KG1 (cell line): Measurements from ENCODE around the gene HKDC1.
A peak's percentile ranks its signal among the peaks of the same experiment; 100 is the strongest.

Experiments used
- DNase-seq: peaks from one replicate; lab custom pipeline; 2025; lab: John Stamatoyannopoulos, UW

HKDC1 gene

DNA sequence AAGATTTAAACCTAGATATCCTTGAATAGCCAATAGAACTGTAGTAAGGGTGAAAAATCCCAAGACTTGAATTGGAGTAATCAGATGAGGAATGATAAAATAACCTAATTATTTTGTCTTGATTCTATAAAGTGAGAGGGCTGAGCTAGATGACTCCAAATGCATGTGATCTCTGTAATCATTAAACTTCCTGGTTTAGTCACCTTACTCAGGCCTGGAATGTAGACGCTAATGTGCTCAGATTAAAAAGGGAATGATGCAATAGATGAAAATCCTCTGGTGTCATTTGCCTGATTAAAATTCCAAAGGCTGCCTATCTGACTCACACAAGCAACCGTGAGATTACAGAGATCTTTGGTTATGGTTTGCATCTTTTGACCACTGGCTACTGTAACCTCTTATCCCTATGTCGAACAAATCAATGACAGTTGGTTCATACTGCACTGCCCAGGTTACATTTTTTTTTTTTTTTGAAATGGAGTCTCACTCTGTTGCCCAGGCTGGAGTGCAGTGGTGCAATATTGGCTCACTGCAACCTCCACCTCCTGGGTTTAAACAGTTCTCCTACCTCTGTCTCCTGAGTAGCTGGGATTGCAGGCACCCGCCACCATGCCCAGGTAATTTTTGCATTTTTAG, 2.9 kb upstream of the HKDC1 start:
- no peak for DNase-seq

DNA sequence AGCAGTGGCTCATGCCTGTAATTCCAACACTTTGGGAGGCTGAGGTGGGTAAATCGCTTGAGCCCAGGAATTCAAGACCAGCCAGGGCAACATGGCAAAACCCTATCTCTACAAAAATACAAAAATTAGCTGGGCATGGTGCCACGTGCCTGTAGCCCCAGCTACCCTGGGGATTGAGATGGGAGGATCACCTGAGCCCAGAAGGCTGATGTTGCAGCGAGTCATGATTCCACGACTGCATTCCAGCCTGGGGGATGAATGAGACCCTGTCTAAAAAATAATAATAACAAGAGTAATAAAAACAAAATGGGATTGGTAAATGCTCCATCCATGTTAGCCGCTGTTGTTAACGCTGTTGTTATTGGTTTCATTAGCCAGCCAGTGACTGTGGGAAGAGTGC, 1.3 kb upstream of the HKDC1 start:
- no peak for DNase-seq

DNA sequence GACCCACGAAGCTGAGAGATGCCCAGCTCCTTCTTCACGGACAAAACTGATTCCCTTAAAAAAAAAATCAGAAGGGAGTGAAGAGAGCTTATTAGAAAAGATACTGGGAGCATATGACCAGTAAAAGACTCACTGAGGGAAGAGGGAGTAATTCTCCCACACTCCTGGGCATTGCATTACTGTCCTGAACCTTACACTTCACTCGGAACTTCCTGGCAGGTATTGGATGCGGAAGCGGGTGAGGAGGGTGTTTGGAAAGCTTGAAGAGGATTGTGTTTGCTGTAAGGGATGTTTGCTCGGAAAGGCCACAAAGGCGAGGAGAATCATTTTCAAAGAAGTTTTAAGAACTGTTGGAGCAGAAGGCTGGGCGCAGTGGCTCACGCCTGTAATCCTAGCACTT, 375 bp downstream of the HKDC1 start:
- no peak for DNase-seq

DNA sequence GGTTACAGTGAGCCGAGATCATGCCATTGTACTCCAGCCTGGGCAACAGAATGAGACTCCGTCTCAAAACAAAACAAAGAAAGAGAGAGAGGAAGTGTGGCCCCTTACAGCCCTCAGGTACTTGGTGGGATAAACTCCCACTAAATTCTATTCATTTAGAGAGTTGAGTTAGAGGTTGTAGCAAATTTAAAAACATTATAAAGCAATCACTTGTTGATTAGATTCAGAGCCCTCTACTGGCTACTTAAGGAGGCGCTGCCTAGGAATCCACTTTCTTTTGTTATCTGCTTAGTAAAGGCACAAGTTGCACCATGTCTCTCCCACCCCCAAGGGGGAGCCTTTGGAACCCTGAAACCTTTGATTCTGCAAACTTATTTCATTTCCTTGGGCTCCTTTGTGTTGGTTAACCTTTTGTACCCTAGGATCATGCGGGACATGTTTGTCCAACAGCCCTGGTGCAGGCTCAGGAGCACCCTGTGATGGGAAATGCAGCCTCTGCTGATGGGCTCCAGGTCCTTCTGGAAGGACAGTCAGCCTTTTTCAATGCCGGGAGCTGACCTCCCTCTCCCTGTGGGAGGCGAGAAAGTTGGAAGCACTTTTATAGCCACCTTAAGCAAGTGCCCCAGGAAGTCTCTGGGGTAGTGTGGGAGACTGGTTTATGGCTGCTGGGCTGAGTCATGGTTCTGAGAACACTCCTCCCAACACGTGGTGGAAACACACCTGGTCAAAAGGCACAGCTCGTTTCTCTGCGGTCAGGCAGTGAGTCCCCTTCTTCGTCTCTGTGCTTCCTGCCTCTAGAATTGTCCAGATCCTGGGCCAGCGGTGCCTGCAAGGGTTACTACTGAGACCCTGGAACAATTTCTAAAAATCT, 2.3 kb downstream of the HKDC1 start:
- DNase-seq = peak; percentile 87

DNA sequence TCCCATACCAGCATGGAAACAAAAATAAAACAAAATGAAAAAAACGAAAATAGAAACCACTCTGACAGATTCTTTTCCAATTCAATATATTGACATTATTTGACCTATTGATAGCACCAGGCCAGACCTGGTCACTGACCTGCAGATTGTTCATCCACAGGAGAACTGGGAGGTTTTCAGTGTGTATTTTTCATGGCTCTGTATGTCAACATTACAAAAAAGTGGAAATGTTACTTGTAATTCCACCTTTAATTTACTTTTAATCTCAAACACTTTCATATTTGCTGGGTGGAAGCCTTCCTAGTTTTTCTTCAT, 2.9 kb downstream of the HKDC1 start:
- peak; percentile 69 for DNase-seq

DNA sequence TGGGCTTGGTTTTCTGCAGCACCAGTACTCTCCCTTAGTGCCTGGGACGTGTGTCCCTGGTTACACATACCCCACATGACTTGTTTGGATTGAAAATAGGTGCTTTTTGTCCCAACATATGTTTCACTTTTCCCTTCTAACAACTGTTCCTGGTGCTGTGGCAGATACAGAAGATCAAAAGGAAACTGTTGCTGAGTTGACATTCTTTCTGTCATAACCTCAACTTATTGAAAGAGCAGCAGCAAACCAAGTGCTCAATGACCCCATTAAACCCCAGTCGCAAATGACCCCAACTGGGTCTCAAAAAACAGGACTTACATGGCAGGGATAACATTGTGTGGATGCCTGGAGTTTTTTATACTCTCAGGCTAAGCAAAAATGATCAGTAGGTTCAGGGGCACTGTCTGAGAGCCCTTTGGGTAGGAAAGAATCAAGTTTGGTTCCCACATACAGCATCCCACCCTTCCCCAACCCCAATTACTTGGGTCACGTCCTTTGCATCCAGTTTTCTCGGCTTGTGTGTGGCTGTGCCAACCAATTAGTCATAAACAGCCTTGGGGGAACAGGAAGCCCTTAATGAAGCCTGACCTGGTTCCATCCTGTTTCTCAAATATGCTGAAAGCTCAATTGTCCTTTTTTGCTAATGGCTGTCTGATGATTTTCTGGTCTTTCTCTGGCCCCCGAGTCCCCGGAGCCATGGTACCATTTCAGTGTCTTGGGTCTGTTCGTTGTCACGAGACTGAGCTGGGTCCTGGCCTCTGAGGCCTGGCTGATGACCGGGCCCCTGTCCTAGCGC, 4.9 kb downstream of the HKDC1 start:
- DNase-seq = no peak

DNA sequence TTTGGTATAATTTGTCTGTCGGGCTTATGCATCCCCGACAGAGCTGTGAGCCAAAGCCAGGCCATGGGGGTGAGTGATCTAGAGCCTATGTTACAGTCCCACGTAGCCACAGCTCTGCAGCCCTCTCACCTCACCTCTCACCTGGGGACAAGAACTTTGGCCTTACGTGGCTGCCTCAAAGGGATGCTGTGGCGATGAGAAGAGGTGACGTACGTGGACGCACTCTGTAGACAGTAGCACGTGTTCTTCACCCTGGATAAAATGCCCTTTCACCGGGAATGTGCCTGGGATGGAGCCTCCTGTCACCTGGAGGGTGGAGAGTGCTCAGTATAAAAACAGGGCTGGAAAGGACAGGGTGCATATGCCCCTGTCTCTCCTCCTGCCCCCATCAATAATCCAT, 5.5 kb downstream of the HKDC1 start:
- DNase-seq = no peak

DNA sequence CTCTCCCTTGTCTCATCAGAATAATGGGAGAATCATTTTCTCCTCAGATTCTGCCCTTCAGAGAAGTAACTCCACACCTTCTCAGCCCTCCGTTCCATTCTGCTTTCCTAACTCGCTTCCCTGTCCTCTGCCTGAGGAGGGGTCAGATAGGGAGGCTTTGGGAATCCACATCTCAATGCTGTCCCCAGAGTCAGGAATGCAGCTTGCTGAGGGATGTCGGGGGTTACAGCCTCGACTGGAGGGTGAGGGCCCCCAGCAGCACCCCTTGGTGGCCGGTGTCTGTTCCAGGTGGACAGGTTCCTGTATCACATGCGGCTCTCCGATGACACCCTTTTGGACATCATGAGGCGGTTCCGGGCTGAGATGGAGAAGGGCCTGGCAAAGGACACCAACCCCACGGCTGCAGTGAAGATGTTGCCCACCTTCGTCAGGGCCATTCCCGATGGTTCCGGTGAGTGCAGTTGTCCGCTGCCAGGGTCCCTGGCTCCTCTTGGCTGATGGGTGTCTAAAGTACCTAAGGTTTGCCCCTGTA, 6.9 kb downstream of the HKDC1 start:
- no peak for DNase-seq

DNA sequence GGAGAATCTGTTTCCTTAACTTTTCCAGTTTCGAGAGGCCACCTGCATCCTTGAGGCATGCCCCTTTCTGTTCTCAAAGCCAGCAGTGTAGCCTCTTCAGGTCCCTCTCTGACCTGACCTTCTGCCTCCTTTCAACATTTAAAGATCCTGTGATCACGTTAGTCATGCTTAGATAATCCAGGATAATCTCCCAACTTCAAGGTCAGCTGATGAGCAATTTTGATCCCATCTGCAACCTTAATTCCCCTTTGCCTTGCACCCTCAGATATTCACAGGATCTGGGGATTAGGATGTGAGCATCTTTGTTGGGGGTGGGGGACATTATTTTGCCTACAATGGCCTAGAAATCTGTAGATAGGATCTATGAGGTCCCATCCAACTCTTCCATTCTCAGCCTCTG, 8.0 kb downstream of the HKDC1 start:
- DNase-seq = no peak

DNA sequence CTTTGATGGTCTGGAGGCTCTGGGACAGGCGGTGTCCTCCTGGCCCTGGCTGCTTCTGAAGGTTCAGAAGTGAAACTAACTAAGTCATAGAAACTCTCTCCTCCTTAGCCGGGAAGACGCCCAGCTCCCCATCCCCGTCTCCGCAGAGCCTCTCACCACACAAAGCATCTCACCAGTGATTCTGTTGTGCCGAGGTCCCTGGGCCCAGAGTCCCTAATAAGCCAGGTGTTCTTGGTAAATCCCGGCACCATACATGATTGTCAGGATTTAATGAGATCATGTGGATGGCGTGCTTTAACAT, 9.4 kb downstream of the HKDC1 start:
- no peak for DNase-seq

DNA sequence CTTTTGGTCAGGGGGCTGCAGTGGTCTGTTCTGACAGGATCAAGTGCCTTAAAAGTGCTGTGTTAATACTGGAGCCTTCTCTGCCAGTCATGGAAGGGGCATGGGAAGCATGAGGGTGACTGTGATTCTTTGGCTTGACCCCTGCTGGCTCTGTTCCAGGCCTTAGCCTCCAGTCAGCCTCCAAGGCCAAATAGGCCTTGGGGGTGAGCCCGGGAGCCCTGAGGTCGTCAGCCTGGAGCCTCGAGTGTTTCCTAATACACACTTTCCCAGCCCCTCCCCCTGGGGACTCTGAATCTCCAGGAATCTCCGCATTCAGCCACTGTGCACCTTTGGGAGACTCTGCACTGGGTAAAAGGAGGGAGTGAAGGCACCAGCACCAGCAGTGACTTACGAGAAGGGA, 10.0 kb downstream of the HKDC1 start:
- no peak for DNase-seq

DNA sequence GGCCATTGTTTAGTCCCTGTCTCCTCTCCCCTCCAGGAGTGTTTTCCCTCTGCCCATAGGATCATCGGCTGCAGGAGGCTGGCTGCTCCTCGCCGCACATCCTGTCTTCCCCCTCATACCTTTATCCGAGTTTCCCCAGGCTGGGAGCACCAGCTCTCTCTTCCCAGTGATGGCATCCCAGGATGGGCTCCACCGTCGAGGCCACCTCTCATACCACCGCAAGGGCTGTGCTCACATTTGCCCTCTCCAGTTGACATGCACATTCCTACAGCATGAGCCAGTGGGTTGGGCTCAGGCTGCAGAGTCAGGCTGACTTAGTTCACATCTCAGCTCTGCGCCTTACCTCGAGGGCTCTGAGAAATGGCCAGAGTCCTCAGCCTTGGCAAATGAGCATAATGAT, 12.1 kb downstream of the HKDC1 start:
- DNase-seq = no peak

DNA sequence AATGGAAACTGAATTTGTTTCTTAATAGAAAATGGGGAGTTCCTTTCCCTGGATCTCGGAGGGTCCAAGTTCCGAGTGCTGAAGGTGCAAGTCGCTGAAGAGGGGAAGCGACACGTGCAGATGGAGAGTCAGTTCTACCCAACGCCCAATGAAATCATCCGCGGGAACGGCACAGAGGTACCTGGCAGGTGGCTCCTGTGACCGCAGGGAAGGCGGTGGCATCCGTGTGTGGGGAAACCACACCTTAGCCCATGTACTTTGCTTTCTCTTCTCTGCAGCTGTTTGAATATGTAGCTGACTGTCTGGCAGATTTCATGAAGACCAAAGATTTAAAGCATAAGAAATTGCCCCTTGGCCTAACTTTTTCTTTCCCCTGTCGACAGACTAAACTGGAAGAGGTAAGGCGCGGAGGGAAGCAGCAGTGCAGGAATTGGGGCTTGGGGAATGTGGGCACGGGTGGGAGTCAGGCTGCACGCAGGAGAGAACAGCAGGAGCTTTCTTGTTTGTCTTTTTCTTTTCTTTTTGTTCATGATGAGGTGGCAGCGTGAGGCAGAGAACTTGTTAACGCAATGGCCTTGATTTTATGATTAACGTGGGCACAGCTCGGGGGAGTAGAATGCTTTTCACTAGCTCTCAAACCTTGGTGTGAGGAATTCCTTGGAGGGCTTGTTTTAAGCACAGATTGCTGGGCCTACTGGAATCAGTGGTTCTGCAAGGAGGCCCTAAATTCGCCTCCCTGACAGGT, 12.8 kb downstream of the HKDC1 start:
- DNase-seq = no peak

DNA sequence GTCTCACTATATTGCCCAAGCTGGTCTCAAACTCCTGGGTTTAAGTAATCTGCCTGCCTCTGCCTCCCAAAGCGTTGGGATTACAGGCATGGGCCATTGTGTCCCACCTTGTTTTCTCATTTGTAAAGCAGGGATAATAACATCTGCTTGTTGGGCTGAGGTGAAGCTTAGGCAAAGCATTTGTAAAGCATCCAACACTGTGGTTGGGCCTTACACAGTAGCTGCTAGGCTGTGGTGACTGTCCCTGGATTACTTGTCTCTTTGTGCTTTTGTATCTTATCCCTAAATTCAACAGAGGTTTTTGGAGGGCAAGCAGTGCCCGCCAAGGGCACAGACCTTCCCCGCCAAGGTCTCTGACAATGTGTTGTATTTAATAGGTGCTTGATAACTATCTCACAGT, 14.3 kb downstream of the HKDC1 start:
- no peak for DNase-seq

DNA sequence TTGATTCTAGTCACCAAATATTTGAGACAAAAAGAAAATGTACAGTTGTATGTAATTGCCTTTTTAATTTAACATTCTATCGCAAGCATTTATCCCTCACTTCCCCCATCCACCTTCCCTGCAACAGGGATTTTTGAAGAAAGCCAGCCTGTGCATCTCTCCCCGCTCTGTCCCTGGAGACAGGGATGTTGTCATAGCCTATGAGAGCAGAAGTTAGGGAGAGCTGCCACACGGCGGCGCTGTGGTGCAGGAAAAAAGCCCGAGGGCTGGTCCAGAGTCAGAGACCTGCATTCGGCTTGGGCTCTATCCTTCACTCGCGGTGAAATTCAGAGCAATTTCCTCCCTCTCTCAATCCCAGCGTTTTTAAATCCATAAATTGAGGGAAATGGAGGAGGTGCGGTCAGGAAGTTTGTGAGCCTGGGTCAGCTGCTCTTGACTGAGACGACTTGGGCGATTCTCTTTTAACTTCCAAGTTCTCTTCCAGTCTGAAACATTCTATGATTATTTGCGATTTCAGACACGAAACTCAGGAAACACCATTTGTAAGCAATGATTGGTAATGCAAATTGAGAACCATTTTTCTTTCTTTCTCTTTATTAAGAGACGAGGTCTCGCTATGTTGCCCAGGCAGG, 17.5 kb downstream of the HKDC1 start:
- peak; percentile 80 for DNase-seq

DNA sequence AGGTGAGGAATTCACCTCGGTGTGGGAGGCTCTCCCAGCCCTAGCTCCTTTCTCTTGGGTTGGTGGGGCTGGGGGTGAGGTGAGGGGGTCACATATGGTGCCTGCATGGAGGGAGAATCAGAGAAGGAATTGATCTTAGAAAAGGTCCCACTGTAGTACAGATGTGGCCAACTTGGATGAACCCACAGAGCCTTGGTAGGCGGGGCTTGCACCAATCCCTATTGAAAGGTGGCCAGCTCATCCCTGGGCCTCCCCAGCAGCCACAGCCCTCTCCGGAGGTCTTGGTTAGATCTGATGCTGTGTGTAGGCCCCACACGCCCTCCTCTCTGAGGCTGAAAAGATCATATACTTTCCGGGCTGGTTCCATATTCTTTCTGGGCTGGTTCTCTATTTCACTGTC, 19.0 kb downstream of the HKDC1 start:
- DNase-seq = no peak

DNA sequence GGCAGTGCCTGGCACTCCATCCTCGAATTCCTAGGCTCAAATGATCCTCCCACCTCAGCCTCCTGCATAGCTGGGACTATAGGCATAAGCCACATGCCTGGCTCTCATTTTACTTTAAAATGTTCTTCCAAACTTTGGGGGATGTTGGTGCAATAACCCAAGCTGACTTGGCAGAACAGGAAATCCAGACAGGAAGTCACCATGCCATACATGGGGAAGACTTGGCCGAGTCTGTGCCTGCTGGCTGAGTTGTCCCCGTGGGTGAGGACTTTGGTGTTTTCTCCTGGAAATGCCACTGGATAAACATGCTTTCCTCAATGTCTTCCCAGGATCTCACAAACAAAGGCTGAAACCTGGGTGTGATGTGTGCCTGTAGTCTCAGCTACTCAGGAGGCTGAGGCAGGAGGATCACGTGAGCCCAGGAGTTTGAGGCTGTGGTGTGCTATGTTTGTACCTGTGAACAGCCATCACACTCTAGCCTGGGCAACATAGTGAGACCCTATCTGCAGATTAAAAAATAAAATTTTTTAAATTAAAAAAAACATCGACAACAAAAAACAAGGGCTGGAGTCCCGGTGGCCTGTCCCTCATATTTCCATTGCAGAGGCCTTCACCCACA, 19.8 kb downstream of the HKDC1 start:
- no peak for DNase-seq

DNA sequence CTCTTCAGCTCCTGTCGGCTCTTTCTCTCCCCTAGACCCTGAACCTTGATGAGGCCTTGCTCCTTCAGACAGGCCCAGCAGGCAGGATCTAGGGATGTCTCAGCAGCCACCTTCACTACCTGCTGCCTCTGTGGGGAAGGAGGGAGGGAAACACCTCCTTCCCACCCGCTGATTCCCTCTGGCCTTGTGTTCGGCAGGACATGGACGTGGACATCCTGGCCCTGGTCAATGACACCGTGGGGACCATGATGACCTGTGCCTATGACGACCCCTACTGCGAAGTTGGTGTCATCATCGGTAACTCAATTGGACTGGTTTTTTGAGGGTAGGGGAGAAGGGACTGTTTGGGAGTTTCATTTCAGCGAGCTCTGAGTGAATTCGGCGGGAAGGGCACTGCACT, 20.3 kb downstream of the HKDC1 start:
- DNase-seq = no peak

DNA sequence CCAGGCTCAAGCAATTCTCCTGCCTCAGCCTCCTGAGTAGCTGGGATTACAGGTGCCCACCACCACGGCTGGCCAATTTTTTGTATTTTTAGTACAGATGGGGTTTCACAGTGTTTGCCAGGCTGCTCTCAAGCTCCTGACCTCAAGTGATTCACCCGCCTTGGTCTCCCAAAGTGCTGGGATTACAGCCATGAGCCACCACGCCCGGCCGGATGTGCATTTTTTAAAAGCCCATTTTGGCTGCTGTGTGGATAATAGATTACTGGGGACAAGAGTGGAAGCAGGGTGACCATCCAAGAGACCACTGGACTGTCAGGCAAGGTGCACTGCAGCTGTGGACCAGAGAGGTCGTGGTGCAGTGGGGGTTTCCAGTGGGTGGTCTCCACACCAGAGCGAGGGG, 21.4 kb downstream of the HKDC1 start:
- no peak for DNase-seq

DNA sequence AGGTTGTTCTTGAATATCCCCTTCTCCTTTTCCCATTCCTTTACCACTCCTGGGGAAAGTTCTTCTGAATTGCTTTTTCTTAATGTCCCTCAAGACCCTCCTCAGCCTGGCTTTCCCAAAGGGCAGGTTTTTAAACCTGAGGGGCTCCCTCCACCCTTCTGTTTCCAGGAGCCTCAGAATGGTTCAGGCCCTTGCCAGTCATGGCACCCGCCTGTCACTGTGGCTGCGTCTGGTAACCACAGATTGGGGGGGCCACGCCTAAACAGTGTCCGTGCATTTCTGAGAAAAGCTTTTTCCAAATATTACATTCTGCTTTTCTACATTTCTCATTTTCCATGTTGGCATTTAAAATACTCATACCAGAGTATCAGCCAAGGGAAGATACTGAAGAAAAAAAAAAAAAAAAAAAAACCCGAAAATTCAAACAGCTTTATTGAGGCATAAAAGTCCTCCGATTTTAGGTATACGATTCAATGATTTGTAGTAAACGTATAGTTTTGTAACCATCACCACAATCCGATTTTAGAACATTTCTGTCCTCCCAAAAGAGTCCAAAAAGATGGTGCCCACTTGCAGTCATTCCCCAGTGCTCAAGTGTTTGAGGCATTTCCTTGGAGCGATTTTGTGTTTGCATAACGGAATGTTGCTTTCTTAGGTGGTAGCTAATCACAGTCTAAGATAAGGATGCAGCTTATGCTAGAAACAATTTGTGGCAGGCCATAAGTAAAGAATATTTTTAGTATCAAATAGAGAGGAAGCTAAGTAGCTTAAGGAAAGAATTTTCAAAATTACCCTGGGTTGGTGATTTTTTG, 22.1 kb downstream of the HKDC1 start:
- no peak for DNase-seq

DNA sequence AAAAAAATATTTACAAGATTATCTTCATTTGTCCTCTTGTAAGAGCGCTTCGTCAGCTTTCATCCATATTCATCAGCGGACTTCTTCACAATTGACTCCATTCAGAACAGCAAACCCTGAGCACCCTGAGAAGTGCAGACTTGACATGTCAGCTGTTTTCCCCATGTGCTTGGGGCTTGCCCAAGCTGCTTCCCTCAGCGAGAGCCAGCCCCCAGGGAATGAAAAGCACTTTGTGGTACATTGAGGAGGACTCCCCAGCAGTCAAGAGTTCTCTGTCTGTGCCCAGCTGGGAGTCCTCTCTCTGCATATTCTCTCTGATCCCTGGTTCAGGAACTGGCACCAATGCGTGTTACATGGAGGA, 22.7 kb downstream of the HKDC1 start:
- DNase-seq = no peak
